ENCODE measurements around the gene LYPD8. TPM values are rescaled to one million over a fixed set of nuclear protein-coding genes. Genes with fewer than 3 reads are reported as not detected.
"Not testable (repeated sequence)": the region's sequence is repeated elsewhere in the genome, so short reads cannot be mapped to it uniquely, and the experiment has no call there.

The LYPD8 gene
- total and polyA plus RNA-seq, 2 donors: 0.05 to 0.34 TPM

DNA sequence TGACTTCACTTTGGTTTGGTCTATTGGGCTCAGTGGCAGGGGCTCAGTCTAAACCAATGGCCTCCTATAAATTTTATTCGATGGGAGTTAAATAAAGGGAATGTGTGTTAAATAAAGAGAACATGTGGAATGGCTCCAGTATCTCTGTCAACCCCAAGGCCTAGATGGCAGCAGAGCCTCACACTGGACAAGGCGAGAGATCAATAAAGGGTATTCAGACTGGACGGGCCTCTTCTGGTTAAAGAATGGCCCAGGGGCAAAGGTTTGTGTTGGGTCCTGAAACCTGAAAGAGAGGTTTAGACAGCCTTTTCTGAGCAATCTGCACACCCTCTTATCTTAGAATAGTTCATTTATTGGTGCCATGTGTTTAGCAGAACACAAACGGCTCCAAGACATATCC is 35.5 kb upstream of the LYPD8 start:
- H3K36me3 ChIP-seq (ENCODE audit: control insufficient read depth in 2 of 2, insufficient read depth in 2 of 2, low read length in 1 of 2): no peaks in the 10 kb centered on the region
- H3K9me3 ChIP-seq (ENCODE audit: control insufficient read depth in 2 of 2, insufficient read depth in 1 of 2, low read length in 1 of 2): no peaks in the 10 kb centered on the region
- no peaks in the 10 kb centered on the region for H3K4me1 ChIP-seq (ENCODE audit: control insufficient read depth in 2 of 2, insufficient read depth in 2 of 2, low read length in 2 of 2)
- DNase-seq (ENCODE audit: low read depth in 6 of 9, low spot score in 9 of 9): no peak
- WGBS: 97% methylated on average over 4 of the region's 4 CpGs
- no peak overlapping the region for H3K27ac ChIP-seq (ENCODE audit: low read depth in 1 of 2, low read length in 1 of 2)
- H3K4me3 ChIP-seq (ENCODE audit: low read length in 2 of 2): no peak overlapping the region
- H3K27me3 ChIP-seq (ENCODE audit: control insufficient read depth in 2 of 2, insufficient read depth in 1 of 2, low read length in 1 of 2): no peaks in the 10 kb centered on the region

DNA sequence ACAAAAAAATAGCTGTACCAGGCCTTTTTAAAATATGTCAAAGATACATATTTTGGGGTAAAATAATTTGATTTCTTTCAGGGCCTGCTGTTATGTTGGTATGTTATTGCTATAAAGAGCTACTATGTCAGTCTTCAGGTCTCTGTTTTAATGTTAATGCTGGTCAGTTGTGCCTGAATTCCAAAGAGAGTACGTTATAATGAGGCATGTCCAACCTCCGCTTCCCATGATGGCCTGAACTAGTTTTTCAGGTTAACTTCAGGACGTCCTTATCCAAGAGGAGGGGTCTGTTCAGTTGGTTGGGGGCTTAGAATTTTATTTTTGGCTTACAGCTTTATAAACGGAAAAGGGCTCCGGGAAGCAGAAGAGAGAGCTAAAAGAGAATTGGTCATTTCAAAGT is 34.9 kb upstream of the LYPD8 start:
- no peak for DNase-seq (ENCODE audit: low read depth in 6 of 9, low spot score in 9 of 9)
- H3K4me1 ChIP-seq (ENCODE audit: control insufficient read depth in 2 of 2, insufficient read depth in 2 of 2, low read length in 2 of 2): no peaks in the 10 kb centered on the region
- 94% methylated on average over 5 of the region's 5 CpGs for WGBS
- H3K27ac ChIP-seq (ENCODE audit: low read depth in 1 of 2, low read length in 1 of 2): no peak overlapping the region
- H3K4me3 ChIP-seq (ENCODE audit: low read length in 2 of 2): no peak overlapping the region
- H3K36me3 ChIP-seq (ENCODE audit: control insufficient read depth in 2 of 2, insufficient read depth in 2 of 2, low read length in 1 of 2): no peaks in the 10 kb centered on the region
- H3K27me3 ChIP-seq (ENCODE audit: control insufficient read depth in 2 of 2, insufficient read depth in 1 of 2, low read length in 1 of 2): no peaks in the 10 kb centered on the region
- H3K9me3 ChIP-seq (ENCODE audit: control insufficient read depth in 2 of 2, insufficient read depth in 1 of 2, low read length in 1 of 2): no peaks in the 10 kb centered on the region

DNA sequence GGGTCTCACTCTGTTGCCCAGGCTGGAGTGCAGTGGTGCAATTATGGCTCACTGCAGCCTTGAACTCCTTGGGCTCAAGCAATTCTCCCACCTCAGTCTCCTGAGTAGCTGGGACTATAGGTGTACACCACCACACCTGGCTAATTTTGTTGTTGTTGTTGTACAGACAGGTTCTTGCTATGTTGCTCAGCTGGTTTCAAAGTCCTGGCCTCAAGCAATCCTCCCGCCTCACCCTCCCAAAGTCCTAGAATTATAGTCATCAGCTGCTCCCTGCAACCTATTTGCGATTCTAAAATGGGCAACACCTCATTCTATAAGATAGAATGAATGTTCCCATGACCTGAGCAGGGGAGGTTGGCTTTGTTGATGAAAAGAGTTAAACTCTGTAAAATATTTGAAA is 33.8 kb upstream of the LYPD8 start:
- H3K36me3 ChIP-seq (ENCODE audit: control insufficient read depth in 2 of 2, insufficient read depth in 2 of 2, low read length in 1 of 2); H3K4me3 ChIP-seq (ENCODE audit: low read length in 2 of 2); H3K27ac ChIP-seq (ENCODE audit: low read depth in 1 of 2, low read length in 1 of 2); H3K4me1 ChIP-seq (ENCODE audit: control insufficient read depth in 2 of 2, insufficient read depth in 2 of 2, low read length in 2 of 2); H3K9me3 ChIP-seq (ENCODE audit: control insufficient read depth in 2 of 2, insufficient read depth in 1 of 2, low read length in 1 of 2); H3K27me3 ChIP-seq (ENCODE audit: control insufficient read depth in 2 of 2, insufficient read depth in 1 of 2, low read length in 1 of 2); DNase-seq (ENCODE audit: low read depth in 6 of 9, low spot score in 9 of 9): not testable (repeated sequence)
- 95% methylated on average over 2 of the region's 2 CpGs for WGBS

DNA sequence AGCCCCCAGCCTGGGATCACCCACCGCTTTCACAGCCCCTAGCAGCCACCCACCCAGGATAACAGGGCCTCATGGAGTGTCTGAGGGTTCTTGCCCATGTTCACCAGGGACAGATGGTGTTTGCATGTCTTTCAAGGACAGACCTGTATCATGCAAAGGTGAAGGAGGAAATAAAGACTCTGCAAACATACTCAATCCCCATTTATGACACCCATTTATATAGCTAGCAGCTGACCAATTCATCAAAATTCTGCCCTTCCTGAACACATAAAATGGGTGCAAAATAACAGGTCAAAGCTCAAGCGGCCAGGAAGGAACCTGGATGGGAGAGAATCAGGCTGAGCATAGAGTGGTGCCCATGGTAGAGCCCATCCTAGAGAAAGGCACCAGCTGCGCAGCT is 32.8 kb upstream of the LYPD8 start:
- H3K9me3 ChIP-seq (ENCODE audit: control insufficient read depth in 2 of 2, insufficient read depth in 1 of 2, low read length in 1 of 2): no peaks in the 10 kb centered on the region
- no peaks in the 10 kb centered on the region for H3K4me1 ChIP-seq (ENCODE audit: control insufficient read depth in 2 of 2, insufficient read depth in 2 of 2, low read length in 2 of 2)
- no peak overlapping the region for H3K4me3 ChIP-seq (ENCODE audit: low read length in 2 of 2)
- no peak for DNase-seq (ENCODE audit: low read depth in 6 of 9, low spot score in 9 of 9)
- no peaks in the 10 kb centered on the region for H3K36me3 ChIP-seq (ENCODE audit: control insufficient read depth in 2 of 2, insufficient read depth in 2 of 2, low read length in 1 of 2)
- H3K27me3 ChIP-seq (ENCODE audit: control insufficient read depth in 2 of 2, insufficient read depth in 1 of 2, low read length in 1 of 2): no peaks in the 10 kb centered on the region
- 95% methylated on average over 3 of the region's 3 CpGs for WGBS
- no peak overlapping the region for H3K27ac ChIP-seq (ENCODE audit: low read depth in 1 of 2, low read length in 1 of 2)

DNA sequence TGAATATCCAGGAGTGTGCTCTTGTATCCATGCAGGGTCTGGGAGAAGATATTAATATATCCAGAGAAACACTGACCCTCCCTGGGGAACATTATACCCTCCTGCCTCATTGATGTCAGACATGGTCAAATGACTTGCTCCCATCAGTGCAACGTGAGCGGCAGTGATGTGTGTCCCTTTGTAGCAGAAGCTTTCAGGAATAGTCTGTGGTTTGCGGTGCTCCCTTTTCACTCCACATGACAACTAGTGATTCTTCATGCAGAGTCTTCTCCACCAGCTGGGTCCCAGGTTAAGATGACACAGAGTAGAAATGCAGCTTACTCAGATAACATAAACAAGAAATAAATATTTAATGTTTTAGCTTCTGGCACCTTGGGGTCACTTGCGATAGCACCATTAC is 31.9 kb upstream of the LYPD8 start:
- no peaks in the 10 kb centered on the region for H3K27me3 ChIP-seq (ENCODE audit: control insufficient read depth in 2 of 2, insufficient read depth in 1 of 2, low read length in 1 of 2)
- no peaks in the 10 kb centered on the region for H3K4me1 ChIP-seq (ENCODE audit: control insufficient read depth in 2 of 2, insufficient read depth in 2 of 2, low read length in 2 of 2)
- H3K27ac ChIP-seq (ENCODE audit: low read depth in 1 of 2, low read length in 1 of 2): no peak overlapping the region
- DNase-seq (ENCODE audit: low read depth in 6 of 9, low spot score in 9 of 9): no peak
- no peak overlapping the region for H3K4me3 ChIP-seq (ENCODE audit: low read length in 2 of 2)
- peaks cover 0 to 4% of the 10 kb centered on the region in 2 donors for H3K9me3 ChIP-seq (ENCODE audit: control insufficient read depth in 2 of 2, insufficient read depth in 1 of 2, low read length in 1 of 2)
- no peaks in the 10 kb centered on the region for H3K36me3 ChIP-seq (ENCODE audit: control insufficient read depth in 2 of 2, insufficient read depth in 2 of 2, low read length in 1 of 2)
- WGBS: 95% methylated on average over 4 of the region's 4 CpGs

DNA sequence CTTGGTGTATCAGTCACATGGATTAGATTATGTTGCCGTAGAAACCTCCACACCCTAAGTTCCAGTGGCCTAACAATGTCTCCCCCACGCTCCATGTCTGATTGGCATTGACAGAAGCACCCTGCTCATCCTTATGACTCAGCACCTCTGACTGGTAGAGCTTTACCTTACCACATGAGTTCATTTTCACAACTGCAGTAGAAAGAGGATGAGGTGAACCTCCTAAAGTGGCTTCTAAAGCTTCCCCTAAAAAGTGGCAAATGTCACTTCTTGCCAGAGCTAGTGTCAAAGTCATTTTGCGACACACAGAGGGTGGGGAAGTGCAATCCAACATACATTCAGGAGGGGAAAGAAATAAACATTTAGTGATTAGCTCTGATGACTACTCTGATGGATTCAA is 30.6 kb upstream of the LYPD8 start:
- Histone ChIP-seq H3K36me3 (ENCODE audit: control insufficient read depth in 2 of 2, insufficient read depth in 2 of 2, low read length in 1 of 2) (no peaks in the 10 kb centered on the region), H3K27me3 (ENCODE audit: control insufficient read depth in 2 of 2, insufficient read depth in 1 of 2, low read length in 1 of 2) (no peaks in the 10 kb centered on the region), H3K4me3 (ENCODE audit: low read length in 2 of 2) (no peak overlapping the region), H3K9me3 (ENCODE audit: control insufficient read depth in 2 of 2, insufficient read depth in 1 of 2, low read length in 1 of 2) (peaks cover 0 to 5% of the 10 kb centered on the region in 2 donors), H3K27ac (ENCODE audit: low read depth in 1 of 2, low read length in 1 of 2) (no peak overlapping the region), H3K4me1 (ENCODE audit: control insufficient read depth in 2 of 2, insufficient read depth in 2 of 2, low read length in 2 of 2) (no peaks in the 10 kb centered on the region)
- no peak for DNase-seq (ENCODE audit: low read depth in 6 of 9, low spot score in 9 of 9)
- 87% methylated on average over 3 of the region's 3 CpGs for WGBS

DNA sequence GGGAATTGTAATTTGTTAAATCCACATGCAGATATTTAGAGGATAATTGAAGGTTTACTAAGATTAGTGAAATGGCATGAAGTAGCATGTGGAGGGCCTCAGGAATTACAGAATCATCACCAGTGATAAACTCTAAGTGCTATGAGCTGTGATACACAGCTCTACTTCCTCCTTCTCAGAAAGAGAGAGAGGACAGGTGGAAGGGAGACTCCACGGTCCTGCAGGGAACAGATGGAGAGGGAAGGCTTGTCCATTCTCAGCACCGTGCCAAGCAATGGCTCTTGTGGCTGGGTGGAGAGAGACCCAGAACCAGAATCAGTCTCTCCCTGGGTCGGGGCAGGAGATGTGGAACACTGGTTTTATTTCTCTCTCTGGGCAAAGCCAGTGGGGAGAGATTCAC is 27.8 kb upstream of the LYPD8 start:
- Histone ChIP-seq H3K4me1 (ENCODE audit: control insufficient read depth in 2 of 2, insufficient read depth in 2 of 2, low read length in 2 of 2) (no peaks in the 10 kb centered on the region), H3K36me3 (ENCODE audit: control insufficient read depth in 2 of 2, insufficient read depth in 2 of 2, low read length in 1 of 2) (no peaks in the 10 kb centered on the region), H3K27me3 (ENCODE audit: control insufficient read depth in 2 of 2, insufficient read depth in 1 of 2, low read length in 1 of 2) (no peaks in the 10 kb centered on the region), H3K4me3 (ENCODE audit: low read length in 2 of 2) (no peak overlapping the region), H3K27ac (ENCODE audit: low read depth in 1 of 2, low read length in 1 of 2) (no peak overlapping the region), H3K9me3 (ENCODE audit: control insufficient read depth in 2 of 2, insufficient read depth in 1 of 2, low read length in 1 of 2) (peaks cover 0 to 7% of the 10 kb centered on the region in 2 donors)
- no peak for DNase-seq (ENCODE audit: low read depth in 6 of 9, low spot score in 9 of 9)
- 66% methylated on average over 3 of the region's 3 CpGs for WGBS

DNA sequence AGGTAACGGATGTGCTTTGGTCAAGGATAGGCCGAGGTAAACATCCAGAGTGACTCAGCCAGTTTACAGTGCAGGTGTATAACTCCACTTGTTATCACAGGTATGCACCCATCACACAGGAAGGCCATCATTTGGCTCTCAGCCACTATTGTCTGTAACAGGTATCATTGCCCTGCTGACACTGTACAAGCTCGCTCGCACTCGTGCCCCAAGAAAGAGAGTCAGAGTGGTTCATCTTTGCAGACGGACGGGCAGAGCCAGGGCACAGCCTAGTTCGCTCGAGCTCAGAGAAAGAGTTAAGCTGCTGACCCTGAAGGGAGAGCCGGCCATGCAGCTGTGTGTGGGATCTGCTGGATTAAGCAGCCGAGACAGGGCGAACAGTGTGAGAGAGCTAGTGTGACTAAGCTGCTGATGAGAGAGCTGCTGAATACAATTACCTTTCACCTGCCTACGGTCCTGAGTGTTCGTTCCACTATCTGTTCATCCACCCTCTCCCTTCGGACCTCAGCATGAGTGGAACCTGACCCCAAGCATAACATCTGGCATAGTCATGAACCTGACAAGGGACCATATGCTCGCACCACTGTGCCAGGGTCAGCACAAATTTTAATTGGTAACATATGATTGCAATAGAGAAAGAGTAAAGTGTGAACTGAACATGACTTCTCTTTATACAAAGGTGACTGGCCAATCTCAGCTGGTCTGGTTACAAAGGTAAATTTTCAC is 27.0 kb upstream of the LYPD8 start:
- Histone ChIP-seq H3K4me1 (ENCODE audit: control insufficient read depth in 2 of 2, insufficient read depth in 2 of 2, low read length in 2 of 2) (no peaks in the 10 kb centered on the region), H3K4me3 (ENCODE audit: low read length in 2 of 2) (no peak overlapping the region), H3K27ac (ENCODE audit: low read depth in 1 of 2, low read length in 1 of 2) (no peak overlapping the region), H3K27me3 (ENCODE audit: control insufficient read depth in 2 of 2, insufficient read depth in 1 of 2, low read length in 1 of 2) (no peaks in the 10 kb centered on the region), H3K9me3 (ENCODE audit: control insufficient read depth in 2 of 2, insufficient read depth in 1 of 2, low read length in 1 of 2) (peaks cover 0 to 8% of the 10 kb centered on the region in 2 donors), H3K36me3 (ENCODE audit: control insufficient read depth in 2 of 2, insufficient read depth in 2 of 2, low read length in 1 of 2) (no peaks in the 10 kb centered on the region)
- 95% methylated on average over 16 of the region's 16 CpGs for WGBS
- DNase-seq (ENCODE audit: low read depth in 6 of 9, low spot score in 9 of 9): no peak

DNA sequence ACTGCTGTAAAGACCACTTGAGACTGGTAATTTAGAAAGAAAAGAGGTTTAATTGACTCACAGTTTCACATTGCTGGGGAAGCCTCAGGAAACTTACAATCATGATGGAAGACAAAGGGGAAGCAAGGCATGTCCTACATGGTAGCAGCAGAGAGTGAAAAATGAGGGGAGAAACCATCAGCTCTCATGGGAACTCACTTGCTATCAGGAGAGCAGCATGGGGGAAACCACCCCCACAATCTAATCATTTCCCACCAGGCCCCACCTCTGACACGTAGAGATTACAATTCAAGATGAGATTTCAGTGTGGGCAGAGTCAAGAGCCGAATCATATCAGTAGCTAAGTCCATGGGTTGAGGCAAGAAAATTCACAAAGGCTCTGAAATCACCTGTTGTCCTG is 23.8 kb upstream of the LYPD8 start:
- WGBS: 85% methylated on average over 2 of the region's 2 CpGs
- H3K27me3 ChIP-seq (ENCODE audit: control insufficient read depth in 2 of 2, insufficient read depth in 1 of 2, low read length in 1 of 2): no peaks in the 10 kb centered on the region
- H3K9me3 ChIP-seq (ENCODE audit: control insufficient read depth in 2 of 2, insufficient read depth in 1 of 2, low read length in 1 of 2): peaks cover 0 to 15% of the 10 kb centered on the region in 2 donors
- H3K36me3 ChIP-seq (ENCODE audit: control insufficient read depth in 2 of 2, insufficient read depth in 2 of 2, low read length in 1 of 2): no peaks in the 10 kb centered on the region
- no peaks in the 10 kb centered on the region for H3K4me1 ChIP-seq (ENCODE audit: control insufficient read depth in 2 of 2, insufficient read depth in 2 of 2, low read length in 2 of 2)
- H3K4me3 ChIP-seq (ENCODE audit: low read length in 2 of 2): no peak overlapping the region
- H3K27ac ChIP-seq (ENCODE audit: low read depth in 1 of 2, low read length in 1 of 2): no peak overlapping the region
- DNase-seq (ENCODE audit: low read depth in 6 of 9, low spot score in 9 of 9): no peak
